Mammary epithelial cell (primary cell): ENCODE measurements around the gene PHKA1.

ENCODE experiments used
- EZH2 ChIP-seq: IDR thresholded peaks from 2 replicates; pipeline ENCODE4 v1.6.1; 2012; ENCODE audit warnings: low read length, inconsistent platforms, borderline replicate concordance
- TF ChIP-seq, protein P1 (sequence below), 2 donors: IDR thresholded peaks in 1 of 2; conservative IDR thresholded peaks in 1 of 2; 2 replicates each; pipeline ENCODE4 v1.5.1; 2011 to 2012; ENCODE audit warnings: inconsistent platforms in 2 of 2, low read length in 2 of 2, mild to moderate bottlenecking in 2 of 2, control low read depth in 1 of 2, low read depth in 1 of 2; ENCODE audit not compliant: insufficient read depth in 1 of 2; ENCODE audit errors: extremely low read depth in 1 of 2

- TF ChIP-seq, protein P1, sequence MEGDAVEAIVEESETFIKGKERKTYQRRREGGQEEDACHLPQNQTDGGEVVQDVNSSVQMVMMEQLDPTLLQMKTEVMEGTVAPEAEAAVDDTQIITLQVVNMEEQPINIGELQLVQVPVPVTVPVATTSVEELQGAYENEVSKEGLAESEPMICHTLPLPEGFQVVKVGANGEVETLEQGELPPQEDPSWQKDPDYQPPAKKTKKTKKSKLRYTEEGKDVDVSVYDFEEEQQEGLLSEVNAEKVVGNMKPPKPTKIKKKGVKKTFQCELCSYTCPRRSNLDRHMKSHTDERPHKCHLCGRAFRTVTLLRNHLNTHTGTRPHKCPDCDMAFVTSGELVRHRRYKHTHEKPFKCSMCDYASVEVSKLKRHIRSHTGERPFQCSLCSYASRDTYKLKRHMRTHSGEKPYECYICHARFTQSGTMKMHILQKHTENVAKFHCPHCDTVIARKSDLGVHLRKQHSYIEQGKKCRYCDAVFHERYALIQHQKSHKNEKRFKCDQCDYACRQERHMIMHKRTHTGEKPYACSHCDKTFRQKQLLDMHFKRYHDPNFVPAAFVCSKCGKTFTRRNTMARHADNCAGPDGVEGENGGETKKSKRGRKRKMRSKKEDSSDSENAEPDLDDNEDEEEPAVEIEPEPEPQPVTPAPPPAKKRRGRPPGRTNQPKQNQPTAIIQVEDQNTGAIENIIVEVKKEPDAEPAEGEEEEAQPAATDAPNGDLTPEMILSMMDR (conservative IDR thresholded peaks at IDR 0.05 in 1 of 2, IDR thresholded peaks at IDR 0.05 in 1 of 2; ENCODE audit: extremely low read depth in 1 of 2, insufficient read depth in 1 of 2, low read depth in 1 of 2, low read length in 2 of 2): no peak
- no peak for TF ChIP-seq EZH2
Observed at GRCh38 chrX:72714478-72714916, 391 bp upstream of the PHKA1 start.
